ENCODE measurements around the gene TAF1. TPM values are rescaled to one million over a fixed set of nuclear protein-coding genes. Genes with fewer than 3 reads are reported as not detected.
"Not testable (repeated sequence)": the region's sequence is repeated elsewhere in the genome, so short reads cannot be mapped to it uniquely, and the experiment has no call there.

The TAF1 gene
- total RNA-seq, 2 experiments from 2014 or later, result 30.2 to 48.2 TPM

GRCh38 chrX:71367396-71367795 is 1.2 kb downstream of the TAF1 start:
- Histone ChIP-seq H3K9me3 (ENCODE audit: low read length) (no peaks in the 10 kb centered on the region), H2AFZ (ENCODE audit: low read length) (no peak overlapping the region), H3K4me1 (ENCODE audit: insufficient read depth, low read length, poor library complexity, severe bottlenecking) (peaks cover 19% of the 10 kb centered on the region), H3K36me3 (ENCODE audit: insufficient read depth, low read length) (peaks cover 37% of the 10 kb centered on the region), H3K9me2 (ENCODE audit: insufficient read depth, low read length) (no peaks in the 10 kb centered on the region), H3K27ac (ENCODE audit: low read depth, low read length, poor library complexity, severe bottlenecking) (peak overlapping the region; percentile 87), H3K4me2 (ENCODE audit: low read length) (peak overlapping the region; percentile 93), H3K4me3 (ENCODE audit: low read depth, low read length, poor library complexity, severe bottlenecking) (peak overlapping the region; percentile 92), H3K79me2 (ENCODE audit: insufficient read depth, low read depth, low read length) (peaks cover 46% of the 10 kb centered on the region), H4K20me1 (ENCODE audit: insufficient read depth, low read length) (no peaks in the 10 kb centered on the region)
- no peak for DNase-seq (ENCODE audit: low spot score)
- BruUV-seq (replicated peaks), result no TSS peak
- intact Hi-C loops (cut with micrococcal nuclease; ENCODE audit: unreplicated experiment), result loop anchor here (2.0 kb wide), 1 partner anchor 165 kb away; the partner anchor contains the start of gene OGT
- POLR2A ChIA-PET, result interaction anchor here (2.1 kb wide), 1 partner anchor 256 kb away, joined by 7 read pairs; the partner anchor contains the start of gene IL2RG
- CTCF ChIA-PET (ENCODE audit: unreplicated experiment), result no interaction called here
- TF ChIP-seq CTCF (conservative IDR thresholded peaks at IDR 0.05; ENCODE audit: low read length), result no peak
- no peak for TF ChIP-seq EZH2phosphoT487 (IDR thresholded peaks at IDR 0.05; ENCODE audit: borderline replicate concordance, low read depth, low read length)

- H3K4me2 ChIP-seq (ENCODE audit: low read length), result no peak overlapping the region
- H3K79me2 ChIP-seq (ENCODE audit: insufficient read depth, low read depth, low read length), result peaks cover 38% of the 10 kb centered on the region
- peaks cover 11% of the 10 kb centered on the region for H3K4me1 ChIP-seq (ENCODE audit: insufficient read depth, low read length, poor library complexity, severe bottlenecking)
- H3K36me3 ChIP-seq (ENCODE audit: insufficient read depth, low read length), result peaks cover 74% of the 10 kb centered on the region
- ChIA-PET CTCF (ENCODE audit: unreplicated experiment) (no interaction called here), POLR2A (interaction anchor here (0.7 to 0.8 kb wide), 2 partner anchors 271 to 438 kb away, joined by 3 to 4 read pairs; no protein-coding TSS in a partner anchor)
- H4K20me1 ChIP-seq (ENCODE audit: insufficient read depth, low read length), result no peaks in the 10 kb centered on the region
- DNase-seq (ENCODE audit: low spot score), result no peak
- H2AFZ ChIP-seq (ENCODE audit: low read length), result no peak overlapping the region
- H3K9me3 ChIP-seq (ENCODE audit: low read length), result no peaks in the 10 kb centered on the region
- no peak for TF ChIP-seq CTCF (conservative IDR thresholded peaks at IDR 0.05; ENCODE audit: low read length)
- TF ChIP-seq EZH2phosphoT487 (IDR thresholded peaks at IDR 0.05; ENCODE audit: borderline replicate concordance, low read depth, low read length), result no peak
- intact Hi-C loops (cut with micrococcal nuclease; ENCODE audit: unreplicated experiment), result no loop called here
- BruUV-seq (replicated peaks), result no TSS peak
- no peak overlapping the region for H3K4me3 ChIP-seq (ENCODE audit: low read depth, low read length, poor library complexity, severe bottlenecking)
- no peak overlapping the region for H3K27ac ChIP-seq (ENCODE audit: low read depth, low read length, poor library complexity, severe bottlenecking)
- H3K9me2 ChIP-seq (ENCODE audit: insufficient read depth, low read length), result no peaks in the 10 kb centered on the region
Observed at GRCh38 chrX:71372388-71372787, 6.2 kb downstream of the TAF1 start.

- DNase-seq (ENCODE audit: low spot score), result no peak
- Histone ChIP-seq H3K4me3 (ENCODE audit: low read depth, low read length, poor library complexity, severe bottlenecking) (no peak overlapping the region), H3K27ac (ENCODE audit: low read depth, low read length, poor library complexity, severe bottlenecking) (no peak overlapping the region), H3K4me2 (ENCODE audit: low read length) (no peak overlapping the region), H3K4me1 (ENCODE audit: insufficient read depth, low read length, poor library complexity, severe bottlenecking) (no peaks in the 10 kb centered on the region), H3K79me2 (ENCODE audit: insufficient read depth, low read depth, low read length) (no peaks in the 10 kb centered on the region), H3K36me3 (ENCODE audit: insufficient read depth, low read length) (peaks cover 94% of the 10 kb centered on the region), H3K9me2 (ENCODE audit: insufficient read depth, low read length) (no peaks in the 10 kb centered on the region), H4K20me1 (ENCODE audit: insufficient read depth, low read length) (no peaks in the 10 kb centered on the region), H3K9me3 (ENCODE audit: low read length) (no peaks in the 10 kb centered on the region), H2AFZ (ENCODE audit: low read length) (no peak overlapping the region)
- ChIA-PET POLR2A (interaction anchor here (0.7 to 0.9 kb wide), 3 partner anchors 8 to 130 kb away, joined by 3 to 7 read pairs (median 4); no protein-coding TSS in a partner anchor), CTCF (ENCODE audit: unreplicated experiment) (no interaction called here)
- TF ChIP-seq CTCF (conservative IDR thresholded peaks at IDR 0.05; ENCODE audit: low read length) (no peak), EZH2phosphoT487 (IDR thresholded peaks at IDR 0.05; ENCODE audit: borderline replicate concordance, low read depth, low read length) (no peak)
- BruUV-seq (replicated peaks), result TSS peak; percentile 31
- intact Hi-C loops (cut with micrococcal nuclease; ENCODE audit: unreplicated experiment), result no loop called here
Observed at GRCh38 chrX:71378732-71379131, 12.6 kb downstream of the TAF1 start.

- BruUV-seq (replicated peaks); H3K4me3 ChIP-seq (ENCODE audit: low read depth, low read length, poor library complexity, severe bottlenecking); POLR2A ChIA-PET; H3K4me2 ChIP-seq (ENCODE audit: low read length); H3K79me2 ChIP-seq (ENCODE audit: insufficient read depth, low read depth, low read length); DNase-seq (ENCODE audit: low spot score); CTCF ChIA-PET (ENCODE audit: unreplicated experiment); H2AFZ ChIP-seq (ENCODE audit: low read length); H3K9me2 ChIP-seq (ENCODE audit: insufficient read depth, low read length); H3K4me1 ChIP-seq (ENCODE audit: insufficient read depth, low read length, poor library complexity, severe bottlenecking); H4K20me1 ChIP-seq (ENCODE audit: insufficient read depth, low read length); H3K9me3 ChIP-seq (ENCODE audit: low read length); H3K27ac ChIP-seq (ENCODE audit: low read depth, low read length, poor library complexity, severe bottlenecking); intact Hi-C loops (cut with micrococcal nuclease; ENCODE audit: unreplicated experiment): not testable (repeated sequence)
- H3K36me3 ChIP-seq (ENCODE audit: insufficient read depth, low read length), result peaks cover 92% of the 10 kb centered on the region
Observed at GRCh38 chrX:71391725-71392124, 25.6 kb downstream of the TAF1 start.
